LHCN-M2 (cell line): ENCODE data around the gene ASB14. TPM values are rescaled to one million over a fixed set of nuclear protein-coding genes. Genes with fewer than 3 reads are reported as not detected.
A peak's percentile ranks its signal among the peaks of the same experiment; 100 is the strongest.
"Not testable (repeated sequence)": the region's sequence is repeated elsewhere in the genome, so short reads cannot be mapped to it uniquely, and the experiment has no call there.

Source experiments
- DNase-seq: peaks from one replicate; pipeline ENCODE4 v3.0.0-alpha.2; 2012; ENCODE audit warnings: low read depth
- polyA plus RNA-seq: library from polyadenylated mRNA; unstranded; fragments of >200 nt; gene quantifications from one replicate; pipeline ENCODE4 v1.2.1, GENCODE V29; 2012; ENCODE audit warnings: missing spikeins
- total RNA-seq: library from RNA; depleted of rRNA; stranded (reverse); fragments of >200 nt; gene quantifications from 2 replicates; pipeline ENCODE4 v1.2.3, GENCODE V29; 2014; rRNA removed

ASB14 gene
- not detected in 2 replicates for total RNA-seq
- 0.05 TPM for polyA plus RNA-seq

GRCh38 chr3:57292159-57292896, at the start of gene ASB14:
Gene ASB14 (minus strand): TSS chr3:57292685. CDS start chr3:57292033, 652 bp downstream.
- no peak for DNase-seq

GRCh38 chr3:57339071-57339642, 46.7 kb upstream of the ASB14 start:
- not testable (repeated sequence) for DNase-seq

- not testable (repeated sequence) for DNase-seq
Observed at GRCh38 chr3:57338272-57339070, 46.0 kb upstream of the ASB14 start.

- no peak for DNase-seq
Observed at GRCh38 chr3:57335283-57335938, 42.9 kb upstream of the ASB14 start.

- no peak for DNase-seq
Observed at GRCh38 chr3:57331078-57331610, 38.7 kb upstream of the ASB14 start.

DNA sequence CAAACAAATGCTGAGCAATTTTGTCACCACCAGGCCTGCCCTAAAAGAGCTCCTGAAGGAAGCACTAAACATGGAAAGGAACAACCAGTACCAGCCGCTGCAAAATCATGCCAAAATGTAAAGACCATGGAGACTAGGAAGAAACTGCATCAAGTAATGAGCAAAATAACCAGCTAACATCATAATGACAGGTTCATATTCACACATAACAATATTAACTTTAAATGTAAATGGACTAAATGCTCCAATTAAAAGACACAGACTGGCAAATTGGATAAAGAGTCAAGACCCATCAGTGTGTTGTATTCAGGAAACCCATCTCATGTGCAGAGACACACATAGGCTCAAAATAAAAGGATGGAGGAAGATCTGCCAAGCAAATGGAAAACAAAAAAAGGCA, 34.0 kb upstream of the ASB14 start:
- DNase-seq, result not testable (repeated sequence)

DNA sequence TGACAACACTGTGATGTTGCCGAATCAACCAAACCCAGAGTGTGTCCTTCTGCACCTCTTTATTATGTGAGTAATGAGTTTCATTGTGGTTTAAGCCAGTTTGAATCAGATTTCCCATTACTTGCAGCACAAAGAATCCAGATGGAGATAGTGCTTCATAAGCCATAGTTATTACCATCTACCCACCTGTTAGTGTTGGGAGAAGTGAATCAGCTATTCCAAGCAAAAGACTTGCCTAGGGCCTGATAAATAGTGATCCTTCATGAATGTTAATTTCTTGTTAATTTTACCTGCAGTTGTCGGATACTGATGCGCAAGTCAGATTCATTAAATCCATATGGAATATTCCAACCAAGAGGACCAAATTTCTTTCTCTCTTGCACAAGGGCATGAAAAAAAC, 21.7 kb upstream of the ASB14 start:
- peak; percentile 5 for DNase-seq

DNA sequence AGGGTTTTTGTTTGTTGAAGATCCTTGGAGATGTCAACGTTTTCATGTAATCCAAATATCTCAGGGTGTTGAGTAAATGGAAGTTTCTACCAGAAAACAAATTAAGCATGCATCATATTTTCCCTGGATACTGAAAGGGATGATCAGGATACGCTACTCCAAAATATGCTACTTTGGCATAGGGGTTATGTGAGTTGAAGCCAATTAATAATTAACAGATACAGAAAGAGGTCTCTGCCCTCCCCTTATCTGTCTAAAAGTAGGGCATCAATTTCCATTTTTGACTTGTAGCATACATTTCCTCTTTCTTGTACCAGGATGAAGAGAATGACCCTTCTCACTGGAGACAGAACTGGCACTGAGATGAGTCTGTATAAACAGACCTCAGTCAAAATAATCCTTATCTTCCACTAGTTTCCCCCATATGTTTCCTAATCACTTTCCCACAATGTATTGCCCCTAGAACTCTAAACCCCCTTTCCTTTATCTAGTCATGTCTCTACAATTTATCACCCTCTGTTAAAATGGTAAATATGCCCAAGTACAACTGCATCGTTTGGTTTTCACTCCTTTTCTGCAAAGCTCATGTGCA, 17.4 kb upstream of the ASB14 start:
- no peak for DNase-seq

- peak; percentile 36 for DNase-seq
Observed at GRCh38 chr3:57303520-57303919, 11.0 kb upstream of the ASB14 start.

DNA sequence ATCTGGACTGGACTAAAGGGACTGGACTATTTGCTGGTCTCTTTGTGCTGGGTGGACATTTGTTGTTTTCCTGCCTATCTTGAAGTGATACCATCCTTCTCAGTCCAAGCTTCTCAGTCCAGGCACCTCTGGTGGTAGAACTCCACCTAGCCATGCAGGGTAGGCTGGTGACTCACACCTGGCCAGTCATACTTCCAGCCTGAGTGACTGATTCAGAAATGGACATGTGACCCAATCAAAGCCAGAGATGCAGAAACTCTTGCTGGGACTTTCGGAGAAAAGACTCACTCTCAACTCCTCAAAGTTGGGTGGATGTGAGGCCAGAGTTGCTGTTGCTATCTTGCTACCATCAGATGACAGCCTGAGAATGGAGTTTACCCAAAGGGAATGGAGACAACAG, 5.6 kb upstream of the ASB14 start:
- DNase-seq, result peak; percentile 44

DNA sequence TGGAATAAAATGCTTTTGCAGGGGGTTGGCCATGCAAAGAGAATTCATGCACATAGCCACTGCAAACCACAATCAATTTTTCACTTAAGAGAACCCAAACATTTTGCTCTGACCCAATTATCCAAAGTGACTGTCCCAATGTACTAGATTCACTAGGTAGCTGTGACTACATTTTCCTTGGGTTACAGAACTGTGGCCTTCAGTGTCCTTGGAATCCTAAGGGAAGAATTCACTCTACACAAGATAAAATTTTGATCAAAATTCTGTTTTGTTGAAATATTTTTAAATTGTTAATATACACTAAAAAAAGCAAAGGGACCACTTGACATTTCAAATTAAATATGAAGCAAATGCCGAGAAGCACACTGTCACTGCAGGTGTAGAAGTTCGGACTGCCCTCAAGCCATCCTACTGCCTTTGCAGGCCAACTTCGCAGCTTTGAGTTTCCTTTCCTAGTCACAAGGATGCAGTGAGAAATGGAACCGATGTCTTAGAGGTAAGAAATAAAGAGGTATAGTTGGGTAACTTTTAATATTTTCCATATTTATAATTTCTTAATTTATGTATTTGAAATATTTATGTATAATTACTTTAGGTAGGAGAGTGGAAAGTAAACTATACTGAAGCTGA, 527 bp upstream of the ASB14 start:
- DNase-seq, result no peak

DNA sequence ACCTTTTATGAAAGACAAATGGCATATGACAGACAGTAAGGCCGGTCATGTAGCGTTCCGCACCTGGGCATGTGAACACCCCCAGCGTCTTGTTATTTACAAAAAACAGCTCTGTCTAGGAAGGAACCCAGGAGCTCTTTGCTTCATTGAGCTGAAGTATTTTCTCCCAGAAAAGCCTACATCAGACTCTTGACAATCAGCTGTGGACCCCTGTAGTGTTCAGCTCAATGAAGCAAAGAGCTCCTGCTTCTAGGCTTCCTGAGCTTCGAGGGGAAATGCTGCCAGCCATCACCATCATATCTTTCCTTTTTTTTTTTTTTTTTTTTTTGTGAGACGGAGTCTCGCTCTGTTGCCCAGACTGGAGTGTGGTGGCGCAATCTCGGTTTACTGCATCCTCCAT, 4.1 kb downstream of the ASB14 start:
- no peak for DNase-seq

DNA sequence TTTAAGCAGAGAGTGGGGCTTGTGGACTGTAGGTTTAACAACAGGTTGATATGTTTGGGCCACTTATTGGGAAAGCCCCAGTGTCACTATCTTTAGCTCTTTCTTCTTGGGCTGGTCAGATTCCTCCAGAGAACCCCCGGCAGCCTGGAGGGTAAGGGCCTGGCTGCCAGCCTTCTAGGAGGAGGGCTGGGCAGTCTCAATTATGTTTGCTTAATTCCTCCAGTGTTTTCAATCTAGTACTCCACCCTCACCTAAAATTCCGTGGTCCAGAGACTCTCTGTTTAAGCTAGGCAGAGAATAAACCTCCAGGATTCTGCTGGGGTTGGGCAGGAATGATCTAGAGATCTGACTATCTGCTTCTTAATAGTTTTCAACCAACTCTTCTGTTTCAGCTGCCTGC, 5.3 kb downstream of the ASB14 start:
- DNase-seq, result no peak

- DNase-seq, result no peak
Observed at GRCh38 chr3:57283334-57283733, 9.2 kb downstream of the ASB14 start.

DNA sequence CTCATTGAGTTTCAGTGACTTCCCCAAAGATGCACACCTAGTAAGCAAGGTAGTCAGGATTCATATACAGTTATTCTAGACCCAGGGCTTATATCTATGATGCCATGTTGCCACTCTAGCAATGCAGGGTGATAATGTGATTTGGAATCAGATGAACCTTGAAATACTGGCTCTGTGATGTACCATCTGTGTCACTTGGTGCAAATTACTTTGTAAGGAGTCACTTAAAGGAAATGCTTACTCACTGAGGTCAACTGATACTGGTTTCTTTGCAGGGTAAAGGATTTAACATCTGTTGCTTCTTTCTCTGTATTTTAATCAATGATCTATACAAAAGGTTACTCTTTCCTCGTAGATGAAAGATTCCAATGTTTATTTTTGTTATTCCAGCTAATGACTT, 10.8 kb downstream of the ASB14 start:
- peak; percentile 73 for DNase-seq

DNA sequence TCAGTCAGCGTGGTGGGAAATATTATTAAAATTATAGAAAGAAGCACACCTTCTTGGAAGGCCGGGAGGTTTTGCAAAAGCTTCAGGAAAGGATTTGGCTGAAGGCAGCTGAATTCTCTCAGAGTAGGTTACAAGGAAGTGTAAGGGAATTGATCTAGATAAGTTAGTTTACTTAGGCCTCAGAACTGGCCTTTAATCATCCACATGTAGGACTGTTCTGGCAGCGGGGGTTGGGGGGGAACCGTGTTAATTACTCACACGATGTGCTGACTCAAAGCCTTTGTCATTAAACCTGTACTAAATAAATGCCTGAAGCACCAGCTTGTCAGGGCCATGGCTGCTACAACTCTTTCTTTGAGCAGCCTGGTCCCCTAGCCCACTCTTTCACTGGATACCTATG, 12.8 kb downstream of the ASB14 start:
- no peak for DNase-seq

- no peak for DNase-seq
Observed at GRCh38 chr3:57278237-57278636, 14.2 kb downstream of the ASB14 start.

DNA sequence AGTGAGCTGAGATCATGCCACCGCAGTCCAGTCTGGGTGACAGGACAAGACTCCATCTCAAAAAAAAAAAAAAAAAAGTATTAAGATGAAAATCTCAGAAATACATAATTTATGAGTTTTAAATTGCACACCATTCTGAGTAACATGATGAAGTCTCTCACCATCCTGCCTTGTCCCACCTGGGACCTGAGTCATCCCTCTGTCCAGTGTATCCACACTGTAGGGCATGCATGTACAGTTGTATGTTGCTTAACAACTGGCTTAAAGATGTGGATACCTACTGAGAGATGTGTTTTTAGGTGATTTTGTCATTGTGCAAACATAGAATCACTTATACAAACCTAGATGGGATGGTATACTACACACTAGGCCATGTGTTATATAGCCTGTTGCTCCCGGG, 17.1 kb downstream of the ASB14 start:
- DNase-seq, result no peak

DNA sequence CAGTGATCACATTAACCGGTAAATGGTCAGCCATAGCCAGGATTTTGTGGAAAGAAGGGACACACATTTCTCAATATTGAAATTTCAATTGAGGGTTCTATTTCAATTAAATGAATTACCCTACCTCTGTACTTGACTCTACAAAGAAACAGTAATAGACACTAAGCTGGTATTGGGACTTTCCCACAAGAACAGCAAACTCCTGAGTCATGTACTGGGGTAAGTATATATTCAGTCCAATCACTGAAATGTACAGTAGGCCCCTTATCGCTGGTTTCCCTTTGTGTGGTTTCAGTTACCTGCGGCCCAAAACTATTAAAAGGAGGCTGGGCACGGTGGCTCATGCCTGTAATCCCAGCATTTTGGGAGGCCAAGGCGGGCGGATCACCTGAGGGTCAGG, 17.6 kb downstream of the ASB14 start:
- no peak for DNase-seq

GRCh38 chr3:57268416-57268815, 24.1 kb downstream of the ASB14 start:
- DNase-seq, result no peak

DNA sequence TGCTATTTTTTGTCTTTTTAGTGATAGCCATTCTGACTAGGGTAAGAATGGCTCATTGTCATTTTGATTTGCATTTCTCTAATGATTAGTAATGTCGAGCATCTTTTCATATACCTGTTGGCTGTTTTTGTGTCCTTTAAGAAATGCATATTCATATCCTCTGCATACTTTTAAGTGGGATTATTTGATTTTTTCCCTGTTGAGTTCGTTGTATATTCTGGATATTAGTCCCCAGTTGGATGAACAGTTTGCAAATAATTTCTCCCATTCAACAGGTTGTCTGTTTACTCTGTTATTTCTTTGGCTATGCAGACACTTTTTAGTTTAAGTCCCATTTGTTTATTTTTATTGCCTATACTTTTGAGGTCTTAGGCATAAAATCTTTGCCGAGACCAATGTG, 30.6 kb downstream of the ASB14 start:
- DNase-seq, result no peak
